Pancreas (tissue), 10 donors: ENCODE measurements around the gene RASGEF1B. TPM values are rescaled to one million over a fixed set of nuclear protein-coding genes. Genes with fewer than 3 reads are reported as not detected.

Experiments
- ATAC-seq, 4 donors: fragments of 200-7000 bp; cut with Tn5 transposase; one replicate each; pipeline versions ENCODE4 v1.8.0 to v1.9.1; 2020; ENCODE audit warnings: mild to moderate bottlenecking in 4 of 4, moderate library complexity in 4 of 4
- DNase-seq, 6 donors: peaks; one replicate each; pipeline ENCODE4 v3.0.0-alpha.2; 2020
- FAIRE-seq: peaks from 2 replicates; lab custom pipeline; 2012; peaks lifted over from hg19 to GRCh38; lab: Jason Lieb, UNC
- H3K27ac ChIP-seq, 4 donors: fragments of 200-600 bp; sonication (generic); 1 replicate in 3 of 4; 2 replicates in 1 of 4; pipeline versions ENCODE4 v1.5.0 to v1.8.0; 2020
- H3K27me3 ChIP-seq, 4 donors: fragments of 200-600 bp; one replicate each; pipeline ENCODE4 v1.8.0; 2021
- H3K36me3 ChIP-seq, 3 donors: fragments of 200-600 bp; sonication (generic) in 1 of 3; one replicate each; pipeline versions ENCODE4 v1.5.0 to v1.8.0; 2020 to 2021
- H3K4me1 ChIP-seq, 3 donors: fragments of 200-600 bp; one replicate each; pipeline ENCODE4 v1.8.0; 2021
- H3K4me3 ChIP-seq, 4 donors: fragments of 200-600 bp; sonication (generic) in 2 of 4; one replicate each; pipeline versions ENCODE4 v1.5.0 to v1.8.0; 2020 to 2021
- H3K9me3 ChIP-seq, 4 donors: fragments of 200-600 bp; one replicate each; pipeline ENCODE4 v1.8.0; 2021
- WGBS, 2 donors: extraction: QIAGEN DNeasy Blood & Tissue Kit; methylation state at CpG; one replicate each; pipeline ENCODE4 v1.1.7; 2013; 5-methylcytosine and 5-hydroxymethylcytosine counted together
- intact Hi-C, 3 donors: fragments of 100-400 bp; cut with DNase I; formaldehyde crosslinking; loops; one replicate each; pipeline versions ENCODE4 v1.11.1 to v1.14.2; 2022
- polyA plus RNA-seq, 2 donors: library from polyadenylated mRNA; stranded (reverse); fragments of 200-250 nt; gene quantifications; one replicate each; pipeline ENCODE4 v1.2.3, GENCODE V29; 2013
- total RNA-seq, 6 donors: library from RNA; stranded (reverse); fragmentation: NEBNext Ultra II Directional in 4 of 6; extraction: Animal tissue kit (Norgen Biotek cat#: 25700) in 4 of 6; gene quantifications; one replicate each; pipeline versions ENCODE4 v1.2.1 to v1.2.4, GENCODE V29; 2021 to 2023
- TF ChIP-seq, protein P1 (sequence below), 4 donors: fragments of 200-600 bp; sonication (generic) in 3 of 4; IDR thresholded peaks; one replicate each; pipeline versions ENCODE4 v1.5.0 to v1.8.0; 2021; ENCODE audit warnings: antibody characterized with exemption in 4 of 4
- donor health status: healthy with polysubstance abuse.
- donor health status: DM: no; HTN: no; CAD: no; lungs with moderate emphysema.
- donor health status: DM: no; HTN: no; CAD: no.
- donor health status: control.
- donor health status: control.
- donor health status: Bipolar disorder and iron deficiency.
- donor health status: DM: yes; HTN: yes; CAD: no.
- donor health status: DM: no; HTN: no; CAD: no.
- donor health status: DM: no; HTN: no; CAD: no.
- donor health status: DM: yes; HTN: yes; CAD: no.

RASGEF1B gene
- total and polyA plus RNA-seq, 8 donors, result 1.4 to 8.2 (median 3.4) TPM

DNA sequence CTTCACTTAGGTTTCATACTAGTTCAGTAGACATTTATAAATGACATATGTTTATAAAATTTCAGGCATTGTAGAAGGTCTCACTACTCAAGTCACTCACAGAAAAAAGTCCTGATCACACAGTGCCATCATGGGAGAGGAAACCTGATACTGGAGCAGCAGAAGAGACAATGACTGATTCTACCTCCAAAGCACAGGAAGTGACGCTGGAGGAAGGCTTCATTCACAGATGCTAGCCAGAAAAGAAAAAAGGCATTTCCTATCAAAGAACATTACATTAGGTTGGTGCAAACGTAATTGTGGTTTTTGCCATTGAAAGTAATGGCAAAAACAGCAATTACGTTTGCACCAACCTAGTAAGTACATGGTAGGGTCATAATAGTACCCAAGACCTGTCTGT lies 79.5 kb downstream of the RASGEF1B start:
- TF ChIP-seq, protein P1, sequence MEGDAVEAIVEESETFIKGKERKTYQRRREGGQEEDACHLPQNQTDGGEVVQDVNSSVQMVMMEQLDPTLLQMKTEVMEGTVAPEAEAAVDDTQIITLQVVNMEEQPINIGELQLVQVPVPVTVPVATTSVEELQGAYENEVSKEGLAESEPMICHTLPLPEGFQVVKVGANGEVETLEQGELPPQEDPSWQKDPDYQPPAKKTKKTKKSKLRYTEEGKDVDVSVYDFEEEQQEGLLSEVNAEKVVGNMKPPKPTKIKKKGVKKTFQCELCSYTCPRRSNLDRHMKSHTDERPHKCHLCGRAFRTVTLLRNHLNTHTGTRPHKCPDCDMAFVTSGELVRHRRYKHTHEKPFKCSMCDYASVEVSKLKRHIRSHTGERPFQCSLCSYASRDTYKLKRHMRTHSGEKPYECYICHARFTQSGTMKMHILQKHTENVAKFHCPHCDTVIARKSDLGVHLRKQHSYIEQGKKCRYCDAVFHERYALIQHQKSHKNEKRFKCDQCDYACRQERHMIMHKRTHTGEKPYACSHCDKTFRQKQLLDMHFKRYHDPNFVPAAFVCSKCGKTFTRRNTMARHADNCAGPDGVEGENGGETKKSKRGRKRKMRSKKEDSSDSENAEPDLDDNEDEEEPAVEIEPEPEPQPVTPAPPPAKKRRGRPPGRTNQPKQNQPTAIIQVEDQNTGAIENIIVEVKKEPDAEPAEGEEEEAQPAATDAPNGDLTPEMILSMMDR (IDR thresholded peaks at IDR 0.05), result no peak
- 49 to 72% methylated on average over 3 of the region's 3 CpGs for WGBS, 2 donors
- FAIRE-seq, result no peak

DNA sequence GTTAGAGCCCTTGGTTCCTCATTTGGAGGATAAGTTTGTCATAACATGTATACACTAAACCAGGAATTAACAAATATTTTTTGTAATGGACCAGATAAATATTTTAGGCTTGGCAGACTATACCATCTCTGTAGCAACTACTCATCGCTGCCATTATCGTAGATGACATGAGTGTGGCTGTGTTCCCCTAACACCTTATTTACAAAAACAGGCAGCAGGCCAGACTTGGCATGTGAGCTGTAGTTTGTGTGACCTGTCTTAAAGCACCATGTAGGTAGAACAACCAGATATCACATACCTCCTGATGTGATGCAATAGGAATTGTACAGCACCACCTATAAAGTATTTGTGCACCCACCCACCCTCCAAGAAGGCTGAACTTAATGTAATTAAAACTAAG lies 82.0 kb downstream of the RASGEF1B start:
- intact Hi-C loops, result no loop called here
- ATAC-seq (no peak), DNase-seq (no peak), FAIRE-seq (no peak)
- TF ChIP-seq, protein P1 (IDR thresholded peaks at IDR 0.05), result no peak
- H3K27ac ChIP-seq, result no peak overlapping the region
- H3K4me3 ChIP-seq, result no peak overlapping the region
- no peaks in the 10 kb centered on the region for H3K4me1 ChIP-seq
- no peaks in the 10 kb centered on the region for H3K36me3 ChIP-seq
- H3K9me3 ChIP-seq, result no peaks in the 10 kb centered on the region
- WGBS, 2 donors, result 86 to 91% methylated on average over 2 of the region's 2 CpGs
- H3K27me3 ChIP-seq, result no peaks in the 10 kb centered on the region

More for the DNA sequence above, 79.5 kb downstream of the RASGEF1B start:
- no peak for DNase-seq
- H3K4me1 ChIP-seq, result no peaks in the 10 kb centered on the region
- no peak overlapping the region for H3K4me3 ChIP-seq
- intact Hi-C loops, result no loop called here
- no peaks in the 10 kb centered on the region for H3K9me3 ChIP-seq
- no peak overlapping the region for H3K27ac ChIP-seq
- ATAC-seq, result no peak
- no peaks in the 10 kb centered on the region for H3K27me3 ChIP-seq
- H3K36me3 ChIP-seq, result no peaks in the 10 kb centered on the region

DNA sequence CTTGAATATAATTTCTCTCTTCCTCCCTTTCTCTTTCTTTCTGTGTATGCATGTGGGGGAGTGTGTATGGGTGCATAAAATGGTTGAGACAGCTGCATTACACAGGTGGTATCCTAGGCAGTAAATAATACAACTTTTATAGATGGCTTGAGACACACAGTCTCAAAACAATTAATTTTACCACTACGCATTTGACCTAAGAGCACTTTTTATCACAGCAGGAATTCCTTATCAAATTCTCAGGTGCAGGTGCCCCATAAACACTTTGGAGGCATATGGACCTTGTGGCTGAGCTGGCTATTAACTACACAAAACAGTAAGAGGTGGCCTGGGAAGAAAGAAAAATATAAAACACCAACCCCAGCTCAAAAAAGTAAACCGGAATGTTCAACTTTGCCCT lies 91.3 kb downstream of the RASGEF1B start:
- no peaks in the 10 kb centered on the region for H3K36me3 ChIP-seq
- H3K9me3 ChIP-seq, result no peaks in the 10 kb centered on the region
- H3K4me1 ChIP-seq, result peaks cover 0 to 12% (median 12%) of the 10 kb centered on the region in 3 donors
- WGBS, 2 donors, result 29 to 34% methylated on average over 2 of the region's 2 CpGs
- TF ChIP-seq, protein P1 (IDR thresholded peaks at IDR 0.05), result no peak
- ATAC-seq, result peak in 3 of 4 donors; percentile 16 to 57 (median 48)
- intact Hi-C loops, result no loop called here
- H3K27me3 ChIP-seq, result no peaks in the 10 kb centered on the region
- H3K4me3 ChIP-seq, result no peak overlapping the region
- no peak overlapping the region for H3K27ac ChIP-seq
- no peak for DNase-seq
- no peak for FAIRE-seq

DNA sequence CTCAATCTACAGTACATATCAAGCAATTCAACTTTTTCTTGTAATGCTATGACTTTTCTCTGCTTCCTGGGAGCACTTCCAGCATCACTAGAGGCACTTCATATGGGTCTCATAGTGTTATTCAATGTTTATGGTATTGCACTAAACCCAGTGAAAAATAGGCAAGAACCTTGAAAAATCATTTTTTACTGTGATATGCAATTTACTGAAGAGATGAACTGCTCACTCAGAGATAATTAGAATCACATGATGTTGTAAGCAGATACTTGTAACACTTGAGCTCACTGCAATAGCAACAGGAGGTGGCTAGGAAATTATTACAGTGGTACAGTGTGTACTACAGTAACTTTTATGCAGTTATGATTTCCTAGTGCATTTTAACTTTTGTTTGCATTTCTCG lies 93.3 kb downstream of the RASGEF1B start:
- TF ChIP-seq, protein P1 (IDR thresholded peaks at IDR 0.05), result no peak
- Histone ChIP-seq H3K9me3 (no peaks in the 10 kb centered on the region), H3K4me3 (no peak overlapping the region), H3K36me3 (no peaks in the 10 kb centered on the region), H3K27me3 (no peaks in the 10 kb centered on the region), H3K4me1 (peaks cover 0 to 12% (median 12%) of the 10 kb centered on the region in 3 donors), H3K27ac (no peak overlapping the region)
- no peak for ATAC-seq
- no peak for FAIRE-seq
- 92 to 95% methylated on average over 1 of the region's 1 CpG for WGBS, 2 donors
- DNase-seq, result no peak
- intact Hi-C loops, result no loop called here

DNA sequence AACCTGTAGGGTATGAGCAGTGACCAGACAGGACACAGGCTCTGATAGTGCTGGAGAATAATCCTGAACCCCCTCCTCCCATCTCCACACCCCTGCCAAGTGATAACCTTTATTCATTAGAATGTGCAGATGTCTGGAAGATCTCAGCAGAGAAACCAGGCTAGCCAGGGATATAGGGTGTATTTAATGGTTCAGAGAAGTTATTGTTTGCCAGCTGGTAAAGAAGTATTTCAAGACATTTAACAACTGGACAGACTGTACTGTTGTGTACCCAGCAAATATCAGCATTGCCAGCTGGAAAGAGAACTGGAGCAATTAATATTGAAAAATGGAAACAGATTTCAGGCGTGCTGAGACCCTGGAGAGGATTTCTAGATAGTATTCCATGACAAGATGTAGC lies 94.5 kb downstream of the RASGEF1B start:
- H3K4me1 ChIP-seq, result peaks cover 0 to 12% (median 12%) of the 10 kb centered on the region in 3 donors
- TF ChIP-seq, protein P1 (IDR thresholded peaks at IDR 0.05), result no peak
- no peaks in the 10 kb centered on the region for H3K36me3 ChIP-seq
- no peak overlapping the region for H3K27ac ChIP-seq
- WGBS, 2 donors, result 26 to 32% methylated on average over 1 of the region's 1 CpG
- H3K4me3 ChIP-seq, result no peak overlapping the region
- DNase-seq, result no peak
- no peaks in the 10 kb centered on the region for H3K9me3 ChIP-seq
- no peak for ATAC-seq
- no peaks in the 10 kb centered on the region for H3K27me3 ChIP-seq
- no peak for FAIRE-seq
- intact Hi-C loops, result no loop called here
